CD4-positive, alpha-beta T cell (primary cell): ENCODE measurements around the gene PPFIBP2. TPM values are rescaled to one million over a fixed set of nuclear protein-coding genes. Genes with fewer than 3 reads are reported as not detected.

Experiments used
- ATAC-seq: fragments of 200-7000 bp; cut with Tn5 transposase; one replicate; pipeline ENCODE4 v1.10.0; 2022; ENCODE audit warnings: mild to moderate bottlenecking; ENCODE audit not compliant: poor library complexity
- CTCF ChIA-PET: fragments of 350-600 bp; sonication (Branson Sonifier 250); formaldehyde crosslinking; loops from one replicate; lab custom pipeline; 2021; ENCODE audit warnings: antibody characterized with exemption, inconsistent platforms; lab: Charles Lee
- POLR2A ChIA-PET: fragments of 350-600 bp; sonication (Branson Sonifier 250); formaldehyde crosslinking; loops from one replicate; lab custom pipeline; 2021; ENCODE audit warnings: antibody characterized with exemption, inconsistent platforms; lab: Charles Lee
- DNase-seq, 14 experiments: peaks; one replicate each; pipeline ENCODE4 v3.0.0-alpha.2; 2013 to 2020; ENCODE audit warnings: mixed read lengths in 2 of 14
- H3K27ac ChIP-seq, 2 donors: one replicate each; pipeline versions ENCODE4 v1.5.1 to v1.7.0; 2013; ENCODE audit warnings: low read length in 2 of 2, low read depth in 1 of 2, mild to moderate bottlenecking in 1 of 2
- H3K27me3 ChIP-seq, 2 experiments: 1 replicate in 1 of 2; 2 replicates in 1 of 2; pipeline versions ENCODE4 v1.6.1 to v1.7.0; 2013; ENCODE audit warnings: low read length in 2 of 2, control low read depth in 1 of 2, mild to moderate bottlenecking in 1 of 2, moderate library complexity in 1 of 2; ENCODE audit not compliant: insufficient read depth in 2 of 2, control insufficient read depth in 1 of 2
- H3K36me3 ChIP-seq: one replicate; pipeline ENCODE4 v1.6.1; 2013; ENCODE audit warnings: low read length, control low read depth; ENCODE audit not compliant: insufficient read depth
- H3K4me1 ChIP-seq: one replicate; pipeline ENCODE4 v1.6.1; 2013; ENCODE audit warnings: low read length, control low read depth; ENCODE audit not compliant: insufficient read depth
- H3K4me3 ChIP-seq: one replicate; pipeline ENCODE4 v1.5.1; 2013; ENCODE audit warnings: mild to moderate bottlenecking, low read length, moderate library complexity
- H3K9me3 ChIP-seq, 2 experiments: 1 replicate in 1 of 2; 2 replicates in 1 of 2; pipeline versions ENCODE4 v1.6.1 to v1.7.0; 2013; ENCODE audit warnings: low read length in 2 of 2, mild to moderate bottlenecking in 2 of 2, control low read depth in 1 of 2, moderate library complexity in 1 of 2; ENCODE audit not compliant: control insufficient read depth in 1 of 2, insufficient read depth in 1 of 2
- H3K27ac Mint-ChIP-seq: one replicate; pipeline ENCODE4 v1.8.0; 2020; ENCODE audit warnings: mixed read lengths
- H3K27me3 Mint-ChIP-seq: one replicate; pipeline ENCODE4 v1.8.0; 2021; ENCODE audit warnings: mixed read lengths
- H3K36me3 Mint-ChIP-seq: one replicate; pipeline ENCODE4 v1.8.0; 2021; ENCODE audit warnings: low read depth, mixed read lengths
- H3K4me1 Mint-ChIP-seq: one replicate; pipeline ENCODE4 v1.8.0; 2021; ENCODE audit warnings: low read depth, mixed read lengths
- H3K4me3 Mint-ChIP-seq: one replicate; pipeline ENCODE4 v1.8.0; 2020; ENCODE audit warnings: mild to moderate bottlenecking, mixed read lengths
- H3K9me3 Mint-ChIP-seq: one replicate; pipeline ENCODE4 v1.8.0; 2020; ENCODE audit warnings: mixed read lengths
- intact Hi-C, 2 experiments: fragments of 100-400 bp; cut with DNase I in 1 of 2; cut with micrococcal nuclease in 1 of 2; formaldehyde crosslinking; loops; one replicate each; pipeline versions ENCODE4 v1.15.1 to v1.9.0; 2023 to 2025; cut with DNase I, micrococcal nuclease
- total RNA-seq, 174 experiments: library from RNA in 2 of 174; stranded (reverse) in 2 of 174; gene quantifications; one replicate each; pipeline ENCODE4 v1.2.3 and lab custom pipeline; 2021 to 2026
- TF ChIP-seq, protein P1 (sequence below): fragments of 200-600 bp; IDR thresholded peaks from one replicate; pipeline ENCODE4 v1.8.0; 2022; ENCODE audit warnings: antibody characterized with exemption, mild to moderate bottlenecking

The PPFIBP2 gene
- total RNA-seq, 2 experiments from 2014 or later: 27.0 to 35.9 TPM

DNA sequence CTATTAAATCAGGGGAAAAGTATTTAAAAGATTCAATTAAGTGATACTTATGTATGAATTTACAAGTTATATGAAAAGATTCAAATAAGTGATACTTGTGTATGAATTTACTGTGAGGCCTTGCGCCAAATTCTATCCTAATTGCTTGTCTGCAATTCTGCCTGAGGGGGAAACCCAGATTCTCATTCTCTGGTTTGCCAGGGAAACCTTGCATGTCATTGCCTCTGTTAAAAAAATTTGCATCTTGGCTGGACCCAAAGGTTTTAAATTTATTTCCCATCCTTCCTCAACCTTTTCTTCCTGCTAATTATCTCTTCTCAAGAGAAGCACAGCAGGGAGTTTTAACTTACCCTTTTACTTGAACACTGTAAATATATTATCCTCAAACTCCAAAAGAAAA, 14.7 kb upstream of the PPFIBP2 start:
- H3K36me3 ChIP-seq: no peaks in the 10 kb centered on the region
- H3K27ac ChIP-seq: no peak overlapping the region
- DNase-seq (no peak), ATAC-seq (no peak)
- no peaks in the 10 kb centered on the region for H3K4me1 ChIP-seq
- Mint-ChIP-seq H3K9me3 (no peaks in the 10 kb centered on the region), H3K36me3 (no peaks in the 10 kb centered on the region), H3K4me1 (no peaks in the 10 kb centered on the region), H3K27ac (no peak overlapping the region), H3K4me3 (no peak overlapping the region), H3K27me3 (no peaks in the 10 kb centered on the region)
- intact Hi-C loops: no loop called here
- POLR2A ChIA-PET: no interaction called here
- H3K4me3 ChIP-seq: no peak overlapping the region
- peaks cover 2 to 4% of the 10 kb centered on the region in 2 experiments for H3K27me3 ChIP-seq
- CTCF ChIA-PET: no interaction called here
- TF ChIP-seq, protein P1, sequence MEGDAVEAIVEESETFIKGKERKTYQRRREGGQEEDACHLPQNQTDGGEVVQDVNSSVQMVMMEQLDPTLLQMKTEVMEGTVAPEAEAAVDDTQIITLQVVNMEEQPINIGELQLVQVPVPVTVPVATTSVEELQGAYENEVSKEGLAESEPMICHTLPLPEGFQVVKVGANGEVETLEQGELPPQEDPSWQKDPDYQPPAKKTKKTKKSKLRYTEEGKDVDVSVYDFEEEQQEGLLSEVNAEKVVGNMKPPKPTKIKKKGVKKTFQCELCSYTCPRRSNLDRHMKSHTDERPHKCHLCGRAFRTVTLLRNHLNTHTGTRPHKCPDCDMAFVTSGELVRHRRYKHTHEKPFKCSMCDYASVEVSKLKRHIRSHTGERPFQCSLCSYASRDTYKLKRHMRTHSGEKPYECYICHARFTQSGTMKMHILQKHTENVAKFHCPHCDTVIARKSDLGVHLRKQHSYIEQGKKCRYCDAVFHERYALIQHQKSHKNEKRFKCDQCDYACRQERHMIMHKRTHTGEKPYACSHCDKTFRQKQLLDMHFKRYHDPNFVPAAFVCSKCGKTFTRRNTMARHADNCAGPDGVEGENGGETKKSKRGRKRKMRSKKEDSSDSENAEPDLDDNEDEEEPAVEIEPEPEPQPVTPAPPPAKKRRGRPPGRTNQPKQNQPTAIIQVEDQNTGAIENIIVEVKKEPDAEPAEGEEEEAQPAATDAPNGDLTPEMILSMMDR: no peak
- H3K9me3 ChIP-seq: no peaks in the 10 kb centered on the region

DNA sequence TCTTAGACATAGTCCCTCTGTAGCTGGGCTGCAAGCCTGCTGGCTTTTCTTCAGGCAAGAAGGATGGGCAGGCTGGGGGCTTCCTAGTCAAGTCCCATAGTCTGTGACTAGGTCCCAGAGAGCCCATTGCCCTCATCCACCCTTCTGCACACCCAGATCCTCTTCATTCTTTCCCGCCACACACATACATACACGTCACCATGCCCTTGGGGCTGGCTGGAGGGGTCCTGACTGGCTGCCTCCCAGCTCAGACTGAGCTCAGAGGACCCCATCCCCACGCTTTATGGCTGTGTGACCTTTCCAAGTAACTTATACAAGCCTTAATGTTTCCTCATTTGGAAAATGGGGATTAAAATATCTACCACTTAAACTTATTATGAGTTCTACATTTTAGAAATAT, 13.5 kb upstream of the PPFIBP2 start:
- Histone ChIP-seq H3K4me1 (no peaks in the 10 kb centered on the region), H3K27me3 (peaks cover 2 to 4% of the 10 kb centered on the region in 2 experiments), H3K9me3 (no peaks in the 10 kb centered on the region), H3K27ac (no peak overlapping the region), H3K36me3 (no peaks in the 10 kb centered on the region), H3K4me3 (no peak overlapping the region)
- no peaks in the 10 kb centered on the region for H3K9me3 Mint-ChIP-seq
- intact Hi-C loops: no loop called here
- TF ChIP-seq, protein P1: no peak
- H3K36me3 Mint-ChIP-seq: no peaks in the 10 kb centered on the region
- H3K4me3 Mint-ChIP-seq: no peak overlapping the region
- ATAC-seq: no peak
- H3K27ac Mint-ChIP-seq: no peak overlapping the region
- no peaks in the 10 kb centered on the region for H3K27me3 Mint-ChIP-seq
- ChIA-PET POLR2A (no interaction called here), CTCF (no interaction called here)
- H3K4me1 Mint-ChIP-seq: no peaks in the 10 kb centered on the region
- DNase-seq: no peak

DNA sequence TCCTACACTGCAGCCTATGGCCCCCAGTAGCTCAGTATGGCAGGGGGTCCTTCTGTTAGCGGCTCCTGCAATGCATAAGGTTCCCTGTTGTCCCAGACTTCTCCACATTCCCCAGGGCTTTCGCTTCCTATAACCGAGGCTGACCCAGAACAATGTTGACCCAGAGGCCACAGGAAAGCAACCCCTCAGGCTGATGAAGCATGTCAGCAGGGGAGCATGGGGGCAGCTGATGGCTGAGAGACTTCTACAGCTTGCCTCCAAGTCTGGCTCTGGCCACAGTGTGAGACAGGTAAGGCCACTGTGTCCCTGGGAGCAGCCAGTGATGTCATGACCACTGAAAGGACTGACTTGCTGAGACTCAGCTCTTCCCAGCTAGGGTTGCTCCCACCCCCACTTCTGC, 12.5 kb upstream of the PPFIBP2 start:
- H3K27ac ChIP-seq: no peak overlapping the region
- peaks cover 2 to 4% of the 10 kb centered on the region in 2 experiments for H3K27me3 ChIP-seq
- ChIA-PET CTCF (no interaction called here), POLR2A (no interaction called here)
- H3K4me1 ChIP-seq: no peaks in the 10 kb centered on the region
- Mint-ChIP-seq H3K27ac (no peak overlapping the region), H3K4me3 (no peak overlapping the region), H3K36me3 (no peaks in the 10 kb centered on the region), H3K27me3 (no peaks in the 10 kb centered on the region), H3K4me1 (no peaks in the 10 kb centered on the region), H3K9me3 (no peaks in the 10 kb centered on the region)
- TF ChIP-seq, protein P1: no peak
- ATAC-seq: no peak
- intact Hi-C loops: no loop called here
- H3K9me3 ChIP-seq: no peaks in the 10 kb centered on the region
- DNase-seq: no peak
- no peaks in the 10 kb centered on the region for H3K36me3 ChIP-seq
- H3K4me3 ChIP-seq: no peak overlapping the region
